Activated CD4-positive, alpha-beta T cell treated with anti-CD3 and anti-CD28 coated beads, Interleukin-2, amount 50 U/mL, for 48 hours (primary cell): ENCODE results near the gene ADGRG7.
"Not testable (repeated sequence)": the region's sequence is repeated elsewhere in the genome, so short reads cannot be mapped to it uniquely, and the experiment has no call there.

Source experiments
- DNase-seq, 2 experiments: peaks; one replicate each; pipeline ENCODE4 v3.0.0-alpha.2; 2020

Gene ADGRG7

GRCh38 chr3:100650651-100651619 is 41.5 kb downstream of the ADGRG7 start:
- DNase-seq: peak in 1 of 2 experiments; percentile 11

GRCh38 chr3:100653604-100654294 is 44.3 kb downstream of the ADGRG7 start:
- DNase-seq: no peak

GRCh38 chr3:100656945-100657344 is 47.5 kb downstream of the ADGRG7 start:
- no peak for DNase-seq

- DNase-seq: not testable (repeated sequence)
Observed at GRCh38 chr3:100661294-100661693, 51.9 kb downstream of the ADGRG7 start.

- DNase-seq: no peak
Observed at GRCh38 chr3:100662113-100662823, 52.9 kb downstream of the ADGRG7 start.

- peak; percentile 22 to 36 for DNase-seq
Observed at GRCh38 chr3:100665230-100665629, 55.8 kb downstream of the ADGRG7 start.

GRCh38 chr3:100666699-100667098 is 57.3 kb downstream of the ADGRG7 start:
- not testable (repeated sequence) for DNase-seq

- DNase-seq: not testable (repeated sequence)
Observed at GRCh38 chr3:100667316-100667715, 57.9 kb downstream of the ADGRG7 start.

- DNase-seq: not testable (repeated sequence)
Observed at GRCh38 chr3:100670995-100671394, 61.6 kb downstream of the ADGRG7 start.

- DNase-seq: no peak
Observed at GRCh38 chr3:100681496-100681895, 72.1 kb downstream of the ADGRG7 start.

GRCh38 chr3:100682056-100682853 is 72.9 kb downstream of the ADGRG7 start:
- DNase-seq: no peak

- DNase-seq: no peak
Observed at GRCh38 chr3:100682854-100683760, 73.7 kb downstream of the ADGRG7 start.

GRCh38 chr3:100693225-100693624 is 83.8 kb downstream of the ADGRG7 start:
- DNase-seq: no peak

GRCh38 chr3:100695696-100696095 is 86.3 kb downstream of the ADGRG7 start:
- DNase-seq: no peak

- no peak for DNase-seq
Observed at GRCh38 chr3:100696161-100696560, 86.8 kb downstream of the ADGRG7 start.

- DNase-seq: no peak
Observed at GRCh38 chr3:100697172-100697571, 87.8 kb downstream of the ADGRG7 start.

- no peak for DNase-seq
Observed at GRCh38 chr3:100697723-100698285, 88.4 kb downstream of the ADGRG7 start.

- no peak for DNase-seq
Observed at GRCh38 chr3:100698736-100699135, 89.3 kb downstream of the ADGRG7 start.

- no peak for DNase-seq
Observed at GRCh38 chr3:100700708-100701107, 91.3 kb downstream of the ADGRG7 start.

- no peak for DNase-seq
Observed at GRCh38 chr3:100702082-100702979, 92.9 kb downstream of the ADGRG7 start.
